ENCODE data around the gene SH3BP4. TPM values are rescaled to one million over a fixed set of nuclear protein-coding genes. Genes with fewer than 3 reads are reported as not detected.
A peak's percentile ranks its signal among the peaks of the same experiment; 100 is the strongest.

SH3BP4 gene
- total RNA-seq, 1 donor from 2014 or later: 37.1 TPM

DNA sequence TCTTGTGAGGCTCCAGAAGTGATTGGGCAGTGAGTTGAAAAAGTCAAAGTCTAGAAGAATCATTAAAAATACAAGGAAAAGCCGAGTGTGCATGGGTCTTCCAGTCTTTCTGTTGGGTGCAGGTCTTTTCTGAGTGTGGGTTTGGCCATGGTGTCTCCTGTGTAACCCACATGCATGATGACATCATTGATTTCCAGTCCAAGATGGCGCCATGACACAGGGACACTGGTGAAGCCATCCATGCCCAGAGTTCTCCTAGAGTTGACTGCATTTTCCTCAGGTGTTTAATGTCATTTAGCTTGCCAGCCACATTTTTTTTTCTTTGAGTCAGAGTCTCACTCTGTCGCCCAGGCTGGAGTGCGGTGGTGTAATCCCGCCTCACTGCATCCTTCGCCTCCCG, 35.9 kb downstream of the SH3BP4 start:
- H3K4me1 Mint-ChIP-seq: peaks cover 36% of the 10 kb centered on the region
- peaks cover 12% of the 10 kb centered on the region for H3K9me3 Mint-ChIP-seq
- TF ChIP-seq, protein P1, sequence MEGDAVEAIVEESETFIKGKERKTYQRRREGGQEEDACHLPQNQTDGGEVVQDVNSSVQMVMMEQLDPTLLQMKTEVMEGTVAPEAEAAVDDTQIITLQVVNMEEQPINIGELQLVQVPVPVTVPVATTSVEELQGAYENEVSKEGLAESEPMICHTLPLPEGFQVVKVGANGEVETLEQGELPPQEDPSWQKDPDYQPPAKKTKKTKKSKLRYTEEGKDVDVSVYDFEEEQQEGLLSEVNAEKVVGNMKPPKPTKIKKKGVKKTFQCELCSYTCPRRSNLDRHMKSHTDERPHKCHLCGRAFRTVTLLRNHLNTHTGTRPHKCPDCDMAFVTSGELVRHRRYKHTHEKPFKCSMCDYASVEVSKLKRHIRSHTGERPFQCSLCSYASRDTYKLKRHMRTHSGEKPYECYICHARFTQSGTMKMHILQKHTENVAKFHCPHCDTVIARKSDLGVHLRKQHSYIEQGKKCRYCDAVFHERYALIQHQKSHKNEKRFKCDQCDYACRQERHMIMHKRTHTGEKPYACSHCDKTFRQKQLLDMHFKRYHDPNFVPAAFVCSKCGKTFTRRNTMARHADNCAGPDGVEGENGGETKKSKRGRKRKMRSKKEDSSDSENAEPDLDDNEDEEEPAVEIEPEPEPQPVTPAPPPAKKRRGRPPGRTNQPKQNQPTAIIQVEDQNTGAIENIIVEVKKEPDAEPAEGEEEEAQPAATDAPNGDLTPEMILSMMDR (conservative IDR thresholded peaks at IDR 0.05): no peak
- DNase-seq (ENCODE audit: low read depth, low spot score): no peak
- H3K4me3 Mint-ChIP-seq: no peak overlapping the region
- no peaks in the 10 kb centered on the region for H3K27me3 Mint-ChIP-seq (ENCODE audit: low read depth)
- no peak overlapping the region for H3K27ac Mint-ChIP-seq (ENCODE audit: unreplicated experiment)
- H3K36me3 Mint-ChIP-seq (ENCODE audit: low read depth): peaks cover 11% of the 10 kb centered on the region

DNA sequence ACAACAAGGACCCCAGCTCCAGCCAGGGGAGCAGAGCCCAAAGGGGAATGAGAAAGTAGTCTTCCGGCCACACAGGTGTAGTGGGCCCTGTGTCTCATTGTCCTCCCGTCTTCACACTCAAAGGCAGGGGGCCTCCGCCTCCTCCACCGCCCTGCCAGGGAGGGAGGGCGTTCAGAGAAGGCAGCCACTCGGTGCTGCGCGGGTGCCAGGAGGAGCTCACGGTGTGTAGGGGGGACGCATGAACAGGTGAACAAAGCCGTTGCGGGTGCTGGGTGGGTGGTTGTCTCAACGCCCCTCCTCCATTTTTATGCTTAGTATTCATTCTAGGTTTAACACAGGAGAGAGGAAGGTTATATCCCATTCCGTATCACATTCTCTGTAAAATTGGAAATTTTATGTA, 36.7 kb downstream of the SH3BP4 start:
- peaks cover 14% of the 10 kb centered on the region for H3K36me3 Mint-ChIP-seq (ENCODE audit: low read depth)
- TF ChIP-seq, protein P1 (conservative IDR thresholded peaks at IDR 0.05): no peak
- no peak overlapping the region for H3K27ac Mint-ChIP-seq (ENCODE audit: unreplicated experiment)
- H3K9me3 Mint-ChIP-seq: peaks cover 12% of the 10 kb centered on the region
- H3K4me1 Mint-ChIP-seq: peaks cover 32% of the 10 kb centered on the region
- no peaks in the 10 kb centered on the region for H3K27me3 Mint-ChIP-seq (ENCODE audit: low read depth)
- no peak for DNase-seq (ENCODE audit: low read depth, low spot score)
- H3K4me3 Mint-ChIP-seq: no peak overlapping the region

DNA sequence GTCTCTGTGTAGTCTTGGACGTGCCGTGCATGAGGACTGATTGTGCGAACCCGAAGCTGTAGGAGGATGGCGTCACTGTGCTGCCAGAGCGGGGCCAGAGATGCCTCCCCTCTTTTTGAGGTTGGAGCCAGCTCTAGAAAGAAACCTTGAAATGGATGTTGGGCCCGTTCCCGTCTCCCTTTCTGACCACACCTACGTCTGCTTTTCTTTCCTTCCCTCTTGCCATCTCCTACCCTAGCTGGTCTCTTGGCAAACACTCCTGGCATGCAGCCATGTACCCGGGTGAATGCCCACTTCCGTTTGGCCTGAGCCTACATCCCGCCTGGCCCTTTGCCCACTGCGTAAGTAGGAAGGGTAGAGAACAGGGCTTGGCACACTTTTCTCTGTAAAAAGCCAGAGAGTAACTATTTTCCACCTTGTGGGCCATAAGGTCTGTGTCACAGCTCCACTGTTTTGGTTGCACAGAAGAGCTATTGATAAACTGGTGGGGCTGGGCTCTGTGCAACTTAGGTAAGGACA, 37.4 kb downstream of the SH3BP4 start:
- Mint-ChIP-seq H3K36me3 (ENCODE audit: low read depth) (peaks cover 14% of the 10 kb centered on the region), H3K27ac (ENCODE audit: unreplicated experiment) (peak overlapping the region; percentile 2), H3K27me3 (ENCODE audit: low read depth) (no peaks in the 10 kb centered on the region), H3K9me3 (peaks cover 12% of the 10 kb centered on the region), H3K4me1 (peaks cover 32% of the 10 kb centered on the region), H3K4me3 (no peak overlapping the region)
- TF ChIP-seq, protein P1 (conservative IDR thresholded peaks at IDR 0.05): no peak
- DNase-seq (ENCODE audit: low read depth, low spot score): no peak

DNA sequence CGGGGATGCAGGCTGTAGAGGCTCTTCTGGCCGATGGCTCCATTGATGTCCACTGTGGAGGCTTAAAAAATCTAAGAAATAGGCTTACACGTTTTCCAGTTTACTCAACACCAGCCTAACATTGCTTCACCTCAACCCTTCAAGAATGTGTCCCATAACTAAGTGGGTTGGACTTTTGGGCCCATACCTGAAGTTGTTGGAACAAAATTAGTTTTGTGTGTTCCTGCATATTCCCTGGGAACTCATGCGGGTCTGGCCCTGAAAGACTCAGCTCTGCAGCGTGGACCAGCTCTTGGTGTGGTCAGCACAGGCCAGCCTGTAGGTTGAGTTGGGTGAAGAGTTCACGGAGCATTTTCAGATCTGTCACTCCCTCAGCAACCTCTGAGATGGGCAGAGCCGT, 38.5 kb downstream of the SH3BP4 start:
- peaks cover 14% of the 10 kb centered on the region for H3K36me3 Mint-ChIP-seq (ENCODE audit: low read depth)
- H3K4me1 Mint-ChIP-seq: peaks cover 32% of the 10 kb centered on the region
- no peak overlapping the region for H3K4me3 Mint-ChIP-seq
- no peak for DNase-seq (ENCODE audit: low read depth, low spot score)
- TF ChIP-seq, protein P1 (conservative IDR thresholded peaks at IDR 0.05): no peak
- H3K27ac Mint-ChIP-seq (ENCODE audit: unreplicated experiment): no peak overlapping the region
- peaks cover 12% of the 10 kb centered on the region for H3K9me3 Mint-ChIP-seq
- H3K27me3 Mint-ChIP-seq (ENCODE audit: low read depth): no peaks in the 10 kb centered on the region

DNA sequence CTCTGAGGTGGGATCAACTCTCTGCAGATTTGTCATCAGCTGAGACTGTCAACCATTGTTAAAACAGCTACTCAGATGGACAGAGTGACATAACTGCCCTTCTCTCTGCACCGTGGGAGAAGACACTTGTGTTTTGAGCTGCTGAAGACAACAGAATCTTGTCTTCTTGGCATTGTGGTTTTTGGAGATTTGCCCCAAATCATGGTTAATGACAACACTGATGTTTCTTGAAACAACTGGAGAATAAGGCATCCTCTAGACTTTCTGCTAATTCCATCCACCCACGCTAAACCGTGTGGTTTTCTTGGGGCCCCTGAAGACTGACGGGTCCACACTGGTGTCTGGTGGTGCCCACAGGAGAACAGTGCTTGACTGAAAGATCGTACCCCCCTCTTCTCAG, 39.5 kb downstream of the SH3BP4 start:
- peaks cover 42% of the 10 kb centered on the region for H3K4me1 Mint-ChIP-seq
- no peak overlapping the region for H3K27ac Mint-ChIP-seq (ENCODE audit: unreplicated experiment)
- DNase-seq (ENCODE audit: low read depth, low spot score): no peak
- H3K9me3 Mint-ChIP-seq: peaks cover 12% of the 10 kb centered on the region
- peaks cover 14% of the 10 kb centered on the region for H3K36me3 Mint-ChIP-seq (ENCODE audit: low read depth)
- no peak overlapping the region for H3K4me3 Mint-ChIP-seq
- no peaks in the 10 kb centered on the region for H3K27me3 Mint-ChIP-seq (ENCODE audit: low read depth)
- TF ChIP-seq, protein P1 (conservative IDR thresholded peaks at IDR 0.05): no peak

Data from neural crest cell (in vitro differentiated cells).